GM12878 (cell line): ENCODE data around the gene TCF7. TPM values are rescaled to one million over a fixed set of nuclear protein-coding genes. Genes with fewer than 3 reads are reported as not detected.

ENCODE experiments used
- ATAC-seq: fragments of 200-7000 bp; cut with Tn5 transposase; 3 replicates; pipeline ENCODE4 v1.9.1; 2020; ENCODE audit warnings: mild to moderate bottlenecking, moderate library complexity
- BruUV-seq: library from RNA; stranded (reverse); fragments of 400-500 nt; replicated peaks from 2 replicates; lab custom pipeline; 2021; lab: Mats Ljungman, UMichigan
- CTCF ChIA-PET: fragments of 300-600 bp; sonication (Branson Sonifier 250); formaldehyde crosslinking; extraction: SDS; loops from one replicate; lab custom pipeline; 2021; ENCODE audit warnings: inconsistent platforms; lab: Yijun Ruan, JAX
- POLR2A ChIA-PET: fragments of 350-600 bp; formaldehyde crosslinking; extraction: SDS; loops from one replicate; lab custom pipeline; 2021; ENCODE audit warnings: inconsistent platforms; lab: Charles Lee
- RAD21 ChIA-PET: fragments of 300-600 bp; sonication (Branson Sonifier 250); formaldehyde crosslinking; loops from one replicate; lab custom pipeline; 2023; ENCODE audit warnings: antibody characterized with exemption; ENCODE audit not compliant: unreplicated experiment; lab: Charles Lee
- SMC1A ChIA-PET: fragments of 300-600 bp; sonication (Branson Sonifier 250); formaldehyde crosslinking; loops from one replicate; lab custom pipeline; 2023; ENCODE audit not compliant: unreplicated experiment, uncharacterized antibody; lab: Charles Lee
- DNase-seq: peaks from one replicate; pipeline ENCODE4 v3.0.0-alpha.2; 2011; ENCODE audit warnings: low read depth, low spot score
- FAIRE-seq: peaks from 3 replicates; lab custom pipeline; 2011; peaks lifted over from hg19 to GRCh38; lab: Jason Lieb, UNC
- H2AFZ ChIP-seq: 2 replicates; pipeline ENCODE4 v1.6.0; 2011; ENCODE audit warnings: low read depth, low read length, control low read depth; ENCODE audit not compliant: control insufficient read depth
- H3K27ac ChIP-seq: 2 replicates; pipeline ENCODE4 v1.5.1; 2011; ENCODE audit warnings: control low read depth; ENCODE audit not compliant: control insufficient read depth, insufficient read depth
- H3K27me3 ChIP-seq, 2 experiments: replicated peaks in 1 of 2; 2 replicates each; pipeline versions ENCODE4 v1.6.0 to v1.6.1; 2011; ENCODE audit warnings: low read length in 1 of 2; ENCODE audit not compliant: control insufficient read depth in 2 of 2, insufficient read depth in 2 of 2
- H3K36me3 ChIP-seq, 2 experiments: 2 replicates each; pipeline ENCODE4 v1.5.1; 2011; ENCODE audit warnings: low read length in 1 of 2; ENCODE audit not compliant: control insufficient read depth in 2 of 2, insufficient read depth in 2 of 2
- H3K4me1 ChIP-seq: 2 replicates; pipeline ENCODE4 v1.6.1; 2011; ENCODE audit warnings: mild to moderate bottlenecking, low read length, moderate library complexity, mixed read lengths; ENCODE audit not compliant: control insufficient read depth, insufficient read depth
- H3K4me2 ChIP-seq: 2 replicates; pipeline ENCODE4 v1.6.0; 2011; ENCODE audit warnings: control low read depth; ENCODE audit not compliant: control insufficient read depth, insufficient read depth
- H3K4me3 ChIP-seq: fragments of 200-600 bp; sonication (generic); 2 replicates; pipeline ENCODE4 v1.5.1; 2016
- H3K79me2 ChIP-seq: 2 replicates; pipeline ENCODE4 v1.6.0; 2011; ENCODE audit warnings: low read length; ENCODE audit not compliant: control insufficient read depth, insufficient read depth
- H3K9ac ChIP-seq: 2 replicates; pipeline ENCODE4 v1.8.0; 2011; ENCODE audit warnings: low read length, control low read depth, mixed read lengths; ENCODE audit not compliant: control insufficient read depth, insufficient read depth
- H3K9me3 ChIP-seq: replicated peaks from 3 replicates; pipeline ENCODE4 v1.5.1; 2011; ENCODE audit warnings: mild to moderate bottlenecking, low read length; ENCODE audit not compliant: control insufficient read depth, insufficient read depth
- H4K20me1 ChIP-seq: 2 replicates; pipeline ENCODE4 v1.6.0; 2011; ENCODE audit not compliant: control insufficient read depth, insufficient read depth
- SMARCA5 ChIP-seq: fragments of 450-650 bp; IDR thresholded peaks from 2 replicates; pipeline ENCODE4 v1.6.1; 2017; ENCODE audit warnings: mild to moderate bottlenecking
- TAF1 ChIP-seq: IDR thresholded peaks from 2 replicates; pipeline ENCODE4 v1.6.1; 2011; ENCODE audit warnings: mild to moderate bottlenecking, low read depth, low read length, borderline replicate concordance
- WGBS: methylation state at CpG from one replicate; pipeline ENCODE4 v1.1.6; 2016; ENCODE audit warnings: low lambda C conversion rate; ENCODE audit not compliant: insufficient replicate concordance, insufficient coverage; ENCODE audit errors: missing lambda C conversion rate; 5-methylcytosine and 5-hydroxymethylcytosine counted together
- in situ Hi-C: fragments of 300-500 bp; cut with MboI; formaldehyde crosslinking; loops from 9 replicates; pipeline ENCODE4 v1.14.3; 2018; ENCODE audit warnings: mixed read lengths
- intact Hi-C: fragments of 100-400 bp; cut with micrococcal nuclease; formaldehyde crosslinking; loops from one replicate; pipeline ENCODE4 v1.14.2; 2022; ENCODE audit not compliant: unreplicated experiment
- polyA plus RNA-seq, 11 experiments: library from polyadenylated mRNA; depleted of rRNA in 4 of 11; unstranded in 6 of 11; stranded (reverse) in 5 of 11; fragments of >200 nt; fragmentation: Nextera tagmentation in 4 of 11; fragmentation: Illumina TruSeq in 1 of 11; extraction: Ambion mirVana in 4 of 11; extraction: Trizol in 1 of 11; gene quantifications; 1 replicate in 1 of 11; 2 replicates in 10 of 11; pipeline versions ENCODE4 v1.2.1 to v1.2.3, GENCODE V29; 2011 to 2016; ENCODE audit warnings: inconsistent platforms in 2 of 11, missing spikeins in 2 of 11, low read depth in 1 of 11
- total RNA-seq, 4 experiments: library from RNA; depleted of rRNA in 3 of 4; stranded (reverse); fragments of >200 nt in 3 of 4; fragmentation: Illumina TruSeq in 1 of 4; extraction: Trizol in 1 of 4; gene quantifications; 2 replicates each; pipeline versions ENCODE4 v1.2.1 to v1.2.3, GENCODE V29; 2013 to 2021
- TF ChIP-seq, protein P1 (sequence below): fragments of 450-650 bp; IDR thresholded peaks from 2 replicates; pipeline ENCODE4 v1.6.1; 2017; ENCODE audit warnings: antibody characterized with exemption, mild to moderate bottlenecking, moderate library complexity
- TF ChIP-seq, protein P2 (sequence below): fragments of 450-650 bp; IDR thresholded peaks from 2 replicates; pipeline ENCODE4 v1.6.1; 2016; ENCODE audit warnings: mild to moderate bottlenecking

The TCF7 gene
- total and polyA plus RNA-seq, 10 of the 15 experiments (the other 5 are each of a cell fraction or from before 2014, with no cell fraction given) = 10.0 to 60.2 (median 23.6) TPM

DNA sequence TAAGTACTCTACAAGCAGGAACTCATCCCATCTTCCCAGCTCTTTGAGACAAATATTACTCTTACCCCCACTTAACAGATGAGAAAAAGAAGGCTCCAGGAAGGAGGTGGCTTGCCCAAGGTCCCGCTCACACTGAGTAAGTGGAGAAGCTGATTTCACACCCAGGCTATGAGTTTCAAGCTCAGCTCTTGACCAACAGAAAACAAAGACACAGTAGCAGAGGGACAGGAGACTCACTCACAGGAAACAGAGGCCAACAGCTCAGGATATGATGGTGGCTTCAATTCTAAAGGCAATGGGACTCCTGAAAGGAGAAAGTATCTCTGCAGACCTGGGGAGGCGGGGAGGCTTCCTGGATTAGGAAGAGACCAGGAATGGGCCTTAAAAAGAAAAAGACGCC lies 6.7 kb upstream of the TCF7 start:
- TF ChIP-seq, protein P1, sequence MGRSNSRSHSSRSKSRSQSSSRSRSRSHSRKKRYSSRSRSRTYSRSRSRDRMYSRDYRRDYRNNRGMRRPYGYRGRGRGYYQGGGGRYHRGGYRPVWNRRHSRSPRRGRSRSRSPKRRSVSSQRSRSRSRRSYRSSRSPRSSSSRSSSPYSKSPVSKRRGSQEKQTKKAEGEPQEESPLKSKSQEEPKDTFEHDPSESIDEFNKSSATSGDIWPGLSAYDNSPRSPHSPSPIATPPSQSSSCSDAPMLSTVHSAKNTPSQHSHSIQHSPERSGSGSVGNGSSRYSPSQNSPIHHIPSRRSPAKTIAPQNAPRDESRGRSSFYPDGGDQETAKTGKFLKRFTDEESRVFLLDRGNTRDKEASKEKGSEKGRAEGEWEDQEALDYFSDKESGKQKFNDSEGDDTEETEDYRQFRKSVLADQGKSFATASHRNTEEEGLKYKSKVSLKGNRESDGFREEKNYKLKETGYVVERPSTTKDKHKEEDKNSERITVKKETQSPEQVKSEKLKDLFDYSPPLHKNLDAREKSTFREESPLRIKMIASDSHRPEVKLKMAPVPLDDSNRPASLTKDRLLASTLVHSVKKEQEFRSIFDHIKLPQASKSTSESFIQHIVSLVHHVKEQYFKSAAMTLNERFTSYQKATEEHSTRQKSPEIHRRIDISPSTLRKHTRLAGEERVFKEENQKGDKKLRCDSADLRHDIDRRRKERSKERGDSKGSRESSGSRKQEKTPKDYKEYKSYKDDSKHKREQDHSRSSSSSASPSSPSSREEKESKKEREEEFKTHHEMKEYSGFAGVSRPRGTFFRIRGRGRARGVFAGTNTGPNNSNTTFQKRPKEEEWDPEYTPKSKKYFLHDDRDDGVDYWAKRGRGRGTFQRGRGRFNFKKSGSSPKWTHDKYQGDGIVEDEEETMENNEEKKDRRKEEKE = no peak
- TF ChIP-seq, protein P2, sequence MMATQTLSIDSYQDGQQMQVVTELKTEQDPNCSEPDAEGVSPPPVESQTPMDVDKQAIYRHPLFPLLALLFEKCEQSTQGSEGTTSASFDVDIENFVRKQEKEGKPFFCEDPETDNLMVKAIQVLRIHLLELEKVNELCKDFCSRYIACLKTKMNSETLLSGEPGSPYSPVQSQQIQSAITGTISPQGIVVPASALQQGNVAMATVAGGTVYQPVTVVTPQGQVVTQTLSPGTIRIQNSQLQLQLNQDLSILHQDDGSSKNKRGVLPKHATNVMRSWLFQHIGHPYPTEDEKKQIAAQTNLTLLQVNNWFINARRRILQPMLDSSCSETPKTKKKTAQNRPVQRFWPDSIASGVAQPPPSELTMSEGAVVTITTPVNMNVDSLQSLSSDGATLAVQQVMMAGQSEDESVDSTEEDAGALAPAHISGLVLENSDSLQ = no peak
- no peak for TF ChIP-seq TAF1
- TF ChIP-seq SMARCA5 = no peak
- Histone ChIP-seq H3K9ac (no peak overlapping the region), H3K27ac (no peak overlapping the region), H3K4me3 (no peak overlapping the region), H3K4me2 (no peak overlapping the region), H3K9me3 (no peaks in the 10 kb centered on the region), H2AFZ (no peak overlapping the region), H3K4me1 (peaks cover 59% of the 10 kb centered on the region), H4K20me1 (no peaks in the 10 kb centered on the region), H3K27me3 (no peaks in the 10 kb centered on the region), H3K36me3 (no peaks in the 10 kb centered on the region), H3K79me2 (no peaks in the 10 kb centered on the region)
- WGBS = 88% methylated on average over 3 of the region's 3 CpGs
- ATAC-seq (no peak), DNase-seq (no peak), FAIRE-seq (no peak)
- in situ Hi-C loops = no loop called here
- ChIA-PET CTCF (interaction anchor here (1.2 to 3.3 kb wide), 3 partner anchors 17 to 68 kb away, joined by 3 to 12 read pairs (median 10); no protein-coding TSS in a partner anchor), POLR2A (interaction anchor here (0.7 to 1.2 kb wide), 3 partner anchors 9 to 21 kb away, joined by 3 to 4 read pairs (median 3); no protein-coding TSS in a partner anchor), RAD21 (interaction anchor here (1.3 kb wide), 1 partner anchor 39 kb away, joined by 5 read pairs; no protein-coding TSS in a partner anchor), SMC1A (interaction anchor here (0.7 to 1.4 kb wide), 3 partner anchors 16 to 79 kb away, joined by 3 to 6 read pairs (median 3); no protein-coding TSS in a partner anchor)
- BruUV-seq = no TSS peak
- intact Hi-C loops = no loop called here
